OCI-LY3 (cell line): ENCODE measurements around the gene IRAK1.

Experiments
- H2AFZ ChIP-seq: fragments of 200-600, 300-600 bp; shearing (Covaris generic); 2 replicates; pipeline ENCODE4 v1.6.0; 2014; ENCODE audit warnings: antibody characterized with exemption, low read depth, low read length
- H3K27ac ChIP-seq: fragments of 200-600, 300-600 bp; sonication (generic); 2 replicates; pipeline ENCODE4 v1.5.1; 2014; ENCODE audit warnings: mild to moderate bottlenecking, low read length, moderate library complexity, mixed read lengths
- H3K27me3 ChIP-seq: fragments of 200-600, 300-600 bp; sonication (generic); 2 replicates; pipeline ENCODE4 v1.6.1; 2014; ENCODE audit warnings: low read depth, low read length, mixed read lengths
- H3K36me3 ChIP-seq: fragments of 200-600, 300-600 bp; sonication (generic); replicated peaks from 2 replicates; pipeline ENCODE3; 2014; ENCODE audit warnings: low read depth, low read length, mixed read lengths
- H3K4me1 ChIP-seq: fragments of 300-600, 200-600 bp; sonication (generic); 2 replicates; pipeline ENCODE4 v1.6.1; 2014; ENCODE audit warnings: low read length, mixed read lengths
- H3K4me2 ChIP-seq: fragments of 200-600, 300-600 bp; sonication (generic); 2 replicates; pipeline ENCODE4 v1.6.1; 2014; ENCODE audit warnings: low read length, mixed read lengths
- H3K4me3 ChIP-seq: fragments of 300-600, 200-600 bp; sonication (generic); 2 replicates; pipeline ENCODE4 v1.5.1; 2014; ENCODE audit warnings: antibody characterized with exemption, mild to moderate bottlenecking, low read length, moderate library complexity
- H3K79me2 ChIP-seq: fragments of 300-600, 200-600 bp; shearing (Covaris generic); 2 replicates; pipeline ENCODE4 v1.6.1; 2014; ENCODE audit warnings: mild to moderate bottlenecking, low read length, mixed read lengths
- H3K9ac ChIP-seq: fragments of 300-600, 200-600 bp; shearing (Covaris generic); 2 replicates; pipeline ENCODE4 v1.6.0; 2014; ENCODE audit warnings: mild to moderate bottlenecking, low read length, moderate library complexity
- H3K9me3 ChIP-seq: fragments of 200-600, 300-600 bp; shearing (Covaris generic); 2 replicates; pipeline ENCODE4 v1.6.1; 2014; ENCODE audit warnings: low read length, mixed read lengths; ENCODE audit not compliant: insufficient read depth
- H4K20me1 ChIP-seq: fragments of 200-600, 300-600 bp; sonication (generic); 2 replicates; pipeline ENCODE4 v1.6.1; 2016; ENCODE audit warnings: low read length, mixed read lengths; ENCODE audit not compliant: insufficient read depth
- EZH2phosphoT487 ChIP-seq: fragments of 200-600 bp; shearing (Covaris generic); IDR thresholded peaks from 2 replicates; pipeline ENCODE4 v1.6.1; 2018; ENCODE audit warnings: antibody characterized with exemption, mixed run types, low read depth
- TF ChIP-seq, protein P1 (sequence below): fragments of 200-600, 300-600 bp; sonication (generic); IDR thresholded peaks from 2 replicates; pipeline ENCODE4 v1.5.1; 2014; ENCODE audit warnings: antibody characterized with exemption, low read length, low read depth

The IRAK1 gene

DNA sequence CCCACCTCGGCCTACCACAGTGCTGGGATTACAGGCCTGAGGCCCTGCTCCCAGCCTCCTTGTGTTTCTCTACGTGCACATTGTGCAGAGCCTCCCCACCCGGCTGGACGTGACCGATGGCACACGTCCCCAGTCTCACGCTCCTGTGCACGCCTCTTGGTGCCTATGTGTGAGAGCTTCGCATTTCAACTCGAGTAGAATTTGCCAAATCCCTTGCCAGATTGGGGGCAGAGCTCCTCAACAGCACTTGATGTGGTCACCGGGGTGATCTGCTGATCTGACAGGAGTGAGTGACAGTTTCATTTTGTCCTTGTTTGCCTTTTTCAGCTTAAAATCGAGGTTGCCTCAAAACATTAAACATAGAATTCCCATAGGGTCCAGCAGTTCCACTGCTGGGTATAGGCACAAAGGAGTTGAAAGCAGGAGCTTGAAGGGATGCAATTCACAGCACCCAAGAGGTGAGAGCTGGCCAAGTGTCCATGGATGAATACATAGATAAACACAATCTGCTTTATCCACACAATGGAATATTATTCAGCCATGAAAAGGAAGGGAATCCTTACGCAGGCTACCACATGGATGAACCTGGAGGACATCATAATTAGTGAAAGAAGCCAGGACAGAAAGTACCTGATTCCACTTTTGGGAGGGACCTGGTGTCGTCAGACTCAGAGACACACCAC is 29.6 kb downstream of the IRAK1 start:
- Histone ChIP-seq H2AFZ (no peak overlapping the region), H3K9me3 (no peaks in the 10 kb centered on the region), H3K79me2 (no peaks in the 10 kb centered on the region), H3K27me3 (no peaks in the 10 kb centered on the region), H3K36me3 (no peaks in the 10 kb centered on the region), H3K4me3 (no peak overlapping the region), H3K4me1 (peaks cover 16% of the 10 kb centered on the region), H3K27ac (no peak overlapping the region), H4K20me1 (no peaks in the 10 kb centered on the region), H3K4me2 (no peak overlapping the region), H3K9ac (no peak overlapping the region)
- no peak for TF ChIP-seq EZH2phosphoT487
- TF ChIP-seq, protein P1, sequence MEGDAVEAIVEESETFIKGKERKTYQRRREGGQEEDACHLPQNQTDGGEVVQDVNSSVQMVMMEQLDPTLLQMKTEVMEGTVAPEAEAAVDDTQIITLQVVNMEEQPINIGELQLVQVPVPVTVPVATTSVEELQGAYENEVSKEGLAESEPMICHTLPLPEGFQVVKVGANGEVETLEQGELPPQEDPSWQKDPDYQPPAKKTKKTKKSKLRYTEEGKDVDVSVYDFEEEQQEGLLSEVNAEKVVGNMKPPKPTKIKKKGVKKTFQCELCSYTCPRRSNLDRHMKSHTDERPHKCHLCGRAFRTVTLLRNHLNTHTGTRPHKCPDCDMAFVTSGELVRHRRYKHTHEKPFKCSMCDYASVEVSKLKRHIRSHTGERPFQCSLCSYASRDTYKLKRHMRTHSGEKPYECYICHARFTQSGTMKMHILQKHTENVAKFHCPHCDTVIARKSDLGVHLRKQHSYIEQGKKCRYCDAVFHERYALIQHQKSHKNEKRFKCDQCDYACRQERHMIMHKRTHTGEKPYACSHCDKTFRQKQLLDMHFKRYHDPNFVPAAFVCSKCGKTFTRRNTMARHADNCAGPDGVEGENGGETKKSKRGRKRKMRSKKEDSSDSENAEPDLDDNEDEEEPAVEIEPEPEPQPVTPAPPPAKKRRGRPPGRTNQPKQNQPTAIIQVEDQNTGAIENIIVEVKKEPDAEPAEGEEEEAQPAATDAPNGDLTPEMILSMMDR = no peak

DNA sequence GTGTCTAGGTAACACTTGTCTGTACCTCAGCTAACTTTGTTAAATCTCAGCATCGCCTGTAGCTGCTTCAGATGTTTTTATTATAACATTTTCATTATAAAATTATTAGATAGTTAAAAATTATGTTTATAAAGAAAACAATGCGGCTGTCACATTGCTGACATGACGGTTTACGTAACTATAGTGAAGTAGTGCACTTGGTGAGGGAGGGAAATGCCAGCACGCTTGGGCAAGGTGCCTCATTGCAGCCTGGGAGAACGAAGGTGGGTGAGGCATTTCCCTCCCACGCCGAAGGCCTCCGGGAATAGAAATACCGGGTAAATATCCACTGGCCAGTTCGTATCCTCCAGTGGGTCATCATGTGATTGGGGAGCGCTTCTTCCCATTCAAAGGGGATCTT is 31.2 kb downstream of the IRAK1 start:
- no peak overlapping the region for H3K4me3 ChIP-seq
- H3K9ac ChIP-seq = no peak overlapping the region
- H3K36me3 ChIP-seq = no peaks in the 10 kb centered on the region
- no peaks in the 10 kb centered on the region for H3K9me3 ChIP-seq
- no peak overlapping the region for H3K27ac ChIP-seq
- no peaks in the 10 kb centered on the region for H3K79me2 ChIP-seq
- H2AFZ ChIP-seq = no peak overlapping the region
- H3K4me2 ChIP-seq = no peak overlapping the region
- peaks cover 32% of the 10 kb centered on the region for H3K4me1 ChIP-seq
- H3K27me3 ChIP-seq = no peaks in the 10 kb centered on the region
- H4K20me1 ChIP-seq = no peaks in the 10 kb centered on the region
- TF ChIP-seq, protein P1 = no peak
- no peak for TF ChIP-seq EZH2phosphoT487

DNA sequence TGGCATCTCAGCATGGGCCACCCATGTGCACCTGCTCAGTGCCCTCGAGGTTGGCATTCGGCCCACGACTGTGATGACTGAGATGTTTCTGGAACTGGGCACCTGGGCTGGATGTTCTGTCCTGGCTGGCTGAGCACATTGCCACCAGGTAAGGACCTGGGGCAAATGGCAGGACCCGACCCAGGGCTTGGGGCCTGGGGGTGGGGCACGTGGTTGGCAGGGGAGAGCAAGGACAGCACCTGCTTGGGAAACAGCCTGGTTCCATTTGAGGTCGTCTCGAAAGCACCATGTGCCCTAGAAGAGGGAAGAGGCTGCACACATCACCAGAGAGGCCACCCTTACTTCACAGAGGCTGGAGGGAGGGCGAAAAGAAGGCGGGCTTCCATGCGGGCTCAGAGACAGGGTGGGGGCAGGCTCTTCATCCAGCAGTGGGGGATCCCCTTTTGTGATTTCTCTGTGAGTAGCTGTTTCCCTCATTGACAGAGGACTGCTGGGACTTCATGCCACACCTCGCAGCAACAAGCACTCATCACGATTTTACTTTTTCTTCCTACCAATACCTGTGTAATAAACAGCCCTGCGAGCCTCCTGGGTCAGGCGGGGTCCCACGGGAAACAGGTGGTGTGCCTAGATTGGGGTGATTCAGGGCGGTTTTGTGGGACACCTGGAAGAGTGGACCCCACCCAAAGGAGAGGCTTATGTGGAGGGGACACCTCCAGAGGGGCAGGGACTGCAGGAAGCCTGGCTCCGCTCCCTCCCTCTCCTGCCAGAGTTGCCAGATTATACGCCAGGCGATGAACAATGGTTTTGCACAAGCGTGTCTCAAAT is 35.1 kb downstream of the IRAK1 start:
- Histone ChIP-seq H3K36me3 (no peaks in the 10 kb centered on the region), H4K20me1 (no peaks in the 10 kb centered on the region)

DNA sequence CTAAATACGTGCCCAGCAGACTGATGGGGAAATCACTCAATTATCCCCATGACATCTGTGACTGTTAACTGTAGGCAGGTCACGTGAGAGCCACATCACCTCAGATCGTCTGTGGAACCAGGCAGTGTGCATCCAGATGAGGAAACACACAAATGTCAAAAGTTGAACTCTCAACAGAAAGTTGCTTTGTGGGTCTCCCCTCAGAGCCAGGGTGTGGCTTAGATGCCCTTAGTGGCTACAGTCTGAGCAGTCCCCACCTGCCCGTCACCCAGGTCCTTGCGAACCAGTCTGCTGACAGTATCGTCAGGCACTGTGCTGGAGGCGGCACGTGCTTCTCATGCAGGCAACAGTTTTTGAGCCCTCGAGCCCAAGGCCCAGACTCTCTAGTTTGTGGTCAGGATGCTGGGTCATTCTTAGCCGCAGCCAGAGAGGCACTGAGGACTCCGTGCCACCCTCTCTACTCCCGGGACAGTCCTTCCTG is 36.3 kb downstream of the IRAK1 start:
- H3K9me3 ChIP-seq = no peaks in the 10 kb centered on the region
- H4K20me1 ChIP-seq = no peaks in the 10 kb centered on the region
- no peak overlapping the region for H3K4me2 ChIP-seq
- no peak overlapping the region for H3K9ac ChIP-seq
- peaks cover 56% of the 10 kb centered on the region for H3K4me1 ChIP-seq
- no peak for TF ChIP-seq EZH2phosphoT487
- TF ChIP-seq, protein P1 = no peak
- H3K36me3 ChIP-seq = no peaks in the 10 kb centered on the region
- H3K27me3 ChIP-seq = no peaks in the 10 kb centered on the region
- H3K79me2 ChIP-seq = no peaks in the 10 kb centered on the region
- H3K4me3 ChIP-seq = no peak overlapping the region
- peak overlapping the region; percentile 96 for H3K27ac ChIP-seq
- H2AFZ ChIP-seq = no peak overlapping the region

More for the DNA sequence above, 35.1 kb downstream of the IRAK1 start:
- no peaks in the 10 kb centered on the region for H3K9me3 ChIP-seq
- TF ChIP-seq, protein P1 = no peak
- no peak for TF ChIP-seq EZH2phosphoT487
- H3K9ac ChIP-seq = peak overlapping the region; percentile 92
- H2AFZ ChIP-seq = peak overlapping the region; percentile 75; the same call in 1 of the 2 replicates
- peak overlapping the region; percentile 96 for H3K27ac ChIP-seq
- peak overlapping the region; percentile 66; the same call in 1 of the 2 replicates for H3K4me3 ChIP-seq
- H3K79me2 ChIP-seq = no peaks in the 10 kb centered on the region
- H3K4me2 ChIP-seq = peak overlapping the region; percentile 93
- H3K27me3 ChIP-seq = no peaks in the 10 kb centered on the region
- peaks cover 56% of the 10 kb centered on the region for H3K4me1 ChIP-seq
